HG03108 (cell line): ENCODE measurements around the gene RNF126.
A peak's percentile ranks its signal among the peaks of the same experiment; 100 is the strongest.

ENCODE experiments used
- ATAC-seq: cut with Tn5 transposase; IDR thresholded peaks from one replicate; pipeline ENCODE4 v1.9.1; 2021; ENCODE audit warnings: moderate library complexity; ENCODE audit not compliant: unreplicated experiment

RNF126 gene

DNA sequence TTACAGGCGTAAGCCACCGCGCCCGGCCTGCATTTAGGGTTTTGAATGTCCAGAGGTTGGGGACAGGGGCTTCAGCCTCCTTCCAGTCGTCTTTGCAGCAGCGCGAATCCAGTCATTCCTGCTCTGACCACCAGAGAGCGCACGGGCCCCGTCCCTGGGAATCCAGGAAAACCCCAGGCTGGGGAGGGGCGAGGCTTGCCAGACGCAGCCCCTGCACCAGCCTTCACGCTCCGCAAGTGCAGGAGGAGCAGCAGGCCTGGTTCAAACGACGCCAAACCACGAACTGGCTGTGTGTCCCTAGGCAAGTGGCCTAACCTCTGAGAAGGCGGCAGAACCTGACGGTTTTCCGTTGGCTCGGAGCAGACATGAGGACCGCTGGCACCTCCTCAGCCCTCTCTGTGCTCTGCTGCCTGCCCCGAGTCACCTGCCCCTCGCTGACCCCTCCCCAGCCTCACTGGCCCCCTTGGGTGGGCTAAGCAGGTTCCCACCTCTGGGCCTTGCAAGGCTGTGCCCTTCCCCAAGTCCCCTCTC is 2.0 kb upstream of the RNF126 start:
- no peak for ATAC-seq

DNA sequence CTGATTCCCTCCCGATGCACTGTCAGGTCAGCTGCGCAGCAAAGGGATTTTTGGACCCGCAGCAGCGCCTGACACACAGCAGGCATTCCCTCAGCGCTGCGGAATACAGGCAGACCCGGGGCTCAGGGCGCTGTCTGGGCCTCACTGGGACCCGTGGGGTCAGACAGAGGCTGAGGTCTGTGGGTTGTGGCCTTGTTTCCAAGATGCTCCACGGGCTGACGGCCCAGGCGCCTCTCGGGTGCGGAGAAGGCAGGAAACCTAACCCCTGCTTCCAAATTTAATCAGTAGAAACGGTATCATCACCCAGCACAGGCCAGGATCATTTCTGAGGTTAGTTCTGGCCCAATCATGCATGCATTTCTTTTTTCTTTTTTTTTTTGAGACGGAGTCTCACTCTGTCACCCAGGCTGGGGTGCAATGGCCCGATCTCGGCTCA is 686 bp upstream of the RNF126 start:
- ATAC-seq = no peak

DNA sequence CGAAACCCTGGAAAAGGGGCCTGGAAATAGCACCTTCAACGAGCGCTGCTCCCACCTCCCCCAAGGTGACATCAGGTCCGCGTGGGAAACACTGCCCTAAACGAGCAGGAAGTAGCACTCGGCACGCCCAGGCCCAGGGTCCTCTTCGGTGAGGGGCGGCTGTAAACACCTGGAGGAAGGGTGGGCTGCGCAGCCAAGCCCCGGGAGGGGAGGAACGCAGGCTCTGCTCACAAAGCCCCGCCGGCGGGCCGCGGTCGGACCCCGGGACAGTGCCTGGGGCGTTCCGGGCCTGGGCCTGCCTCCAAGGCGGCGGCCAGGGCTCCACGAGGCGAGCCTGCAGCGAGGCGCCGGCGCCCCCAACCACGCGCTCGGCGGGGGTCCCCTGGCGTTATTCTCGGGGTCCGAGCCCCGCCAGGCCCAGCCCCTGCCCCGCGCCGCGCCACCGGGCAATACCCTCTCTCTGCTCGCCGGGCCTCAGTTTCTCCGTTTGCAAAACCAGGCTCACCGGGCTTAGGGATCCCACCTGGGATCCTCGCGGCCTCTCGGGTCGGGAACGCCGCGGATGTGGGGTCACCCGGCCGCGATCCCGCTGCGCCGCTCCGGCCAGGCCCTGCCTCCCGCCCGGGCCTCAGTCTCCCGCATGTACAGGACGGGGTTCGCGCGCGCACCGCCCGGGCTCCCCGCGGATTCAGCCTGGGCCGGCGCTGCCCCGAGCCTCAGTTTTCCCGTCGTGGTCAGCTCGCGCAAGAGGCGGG is 630 bp downstream of the RNF126 start:
- ATAC-seq = peak; percentile 2

DNA sequence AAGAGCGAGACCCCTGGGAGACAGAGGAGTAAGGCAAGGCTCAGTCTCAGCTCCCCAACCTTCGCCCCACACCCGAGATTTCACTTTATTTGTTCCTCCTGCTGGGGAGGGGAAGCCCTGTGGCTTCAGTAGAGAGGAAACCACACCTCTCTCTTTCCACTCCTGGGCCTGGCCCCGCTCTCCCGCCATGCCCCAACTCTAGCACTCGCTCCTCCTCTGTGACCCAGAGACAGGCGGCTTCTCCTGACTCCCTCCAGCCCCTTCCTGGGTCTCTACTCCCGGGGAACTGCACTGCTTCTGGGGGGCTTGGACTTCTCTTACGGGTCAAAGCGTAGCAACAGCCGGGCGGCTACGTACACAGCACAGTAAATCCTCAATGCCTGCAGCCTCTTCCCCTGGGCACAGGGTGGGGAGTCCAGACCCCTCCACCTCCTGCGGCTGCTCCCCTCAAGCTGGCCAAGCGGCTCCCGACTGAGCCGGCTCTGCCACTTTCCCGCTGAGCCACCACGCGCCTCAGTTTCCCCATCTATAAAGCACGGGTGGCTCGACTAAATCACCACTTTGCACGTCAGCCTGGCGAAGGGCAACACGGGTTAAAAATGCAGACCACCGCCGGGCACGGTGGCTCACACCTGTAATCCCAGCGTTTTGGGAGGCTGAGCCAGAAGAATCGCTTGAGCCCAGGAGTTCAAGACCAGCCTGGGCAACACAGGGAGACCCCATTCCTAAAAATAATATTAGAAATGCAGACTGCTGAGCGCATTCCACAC is 1.4 kb downstream of the RNF126 start:
- no peak for ATAC-seq

DNA sequence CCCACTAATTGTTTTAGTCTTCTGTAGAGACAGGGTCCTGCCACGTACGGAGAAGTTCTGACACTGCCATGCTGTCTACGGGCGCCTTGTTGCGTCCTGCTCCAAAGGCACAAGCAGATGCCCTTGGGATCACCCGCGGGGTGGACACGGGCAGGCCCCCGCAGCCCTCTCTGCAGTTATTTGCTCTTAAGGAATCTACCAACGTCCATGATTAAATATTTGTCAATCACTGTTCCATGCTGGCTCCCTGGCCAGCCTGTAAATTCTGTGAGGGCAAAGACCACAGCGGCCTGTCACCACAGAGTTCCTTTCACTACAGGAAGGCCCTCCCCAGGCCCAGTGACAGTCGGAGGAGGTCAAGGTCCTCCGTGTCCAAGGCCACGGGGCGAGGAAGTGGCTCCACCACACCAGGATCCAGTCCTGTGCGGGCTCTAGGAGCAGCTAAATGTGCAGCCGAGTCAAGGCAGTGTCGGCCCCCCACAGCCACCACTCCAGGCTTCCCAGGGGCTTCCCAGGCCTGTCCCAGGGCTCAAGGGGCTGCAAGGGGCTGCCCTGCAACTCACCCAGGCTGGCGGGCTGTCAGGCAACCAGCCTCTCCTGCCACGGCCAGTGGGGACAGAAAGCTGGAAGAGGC is 2.1 kb downstream of the RNF126 start:
- no peak for ATAC-seq

DNA sequence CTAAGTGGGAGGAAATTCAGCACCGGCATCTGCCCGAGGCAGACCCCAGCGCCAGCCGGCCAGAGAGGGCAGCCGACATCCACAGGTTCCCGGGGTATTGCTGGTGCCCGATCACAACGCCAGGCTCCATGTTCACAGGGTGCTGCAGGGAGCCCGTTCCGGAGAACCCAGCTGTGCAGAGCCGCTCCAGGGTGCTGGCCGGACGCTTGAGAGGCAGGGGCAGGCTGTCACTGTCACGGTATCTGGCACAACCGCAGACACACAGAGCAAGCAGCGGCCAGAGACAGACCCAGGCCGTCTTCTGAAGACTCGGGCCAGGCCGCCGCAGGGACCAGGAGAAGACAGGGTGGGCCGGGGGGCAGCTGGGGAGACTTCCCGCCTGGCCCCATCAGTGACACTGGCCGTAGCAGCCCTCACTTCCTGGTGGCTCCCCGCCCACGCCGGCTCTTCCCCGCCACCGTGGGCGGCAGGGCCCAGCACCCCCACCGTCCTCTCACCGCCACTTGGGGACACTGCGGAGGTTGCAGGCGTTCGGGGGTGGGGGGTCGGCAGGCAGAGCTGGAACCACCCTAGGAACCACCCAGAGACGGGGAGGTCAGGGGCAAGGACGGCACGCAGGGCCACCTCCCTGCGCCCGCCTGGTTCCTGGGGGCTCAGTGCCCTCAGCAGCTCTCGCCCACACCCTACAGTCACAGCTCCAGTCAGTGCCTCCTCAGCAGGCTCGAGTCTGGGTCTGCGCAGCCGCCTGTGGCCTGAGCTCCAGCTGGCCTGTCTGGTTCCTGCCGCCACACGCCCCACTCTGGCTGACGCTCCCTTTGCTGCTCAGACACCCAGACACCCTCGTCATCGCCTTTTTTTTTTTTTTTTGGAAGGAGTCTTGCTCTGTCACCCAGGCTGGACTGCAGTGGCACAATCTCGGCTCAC is 3.8 kb downstream of the RNF126 start:
- no peak for ATAC-seq

DNA sequence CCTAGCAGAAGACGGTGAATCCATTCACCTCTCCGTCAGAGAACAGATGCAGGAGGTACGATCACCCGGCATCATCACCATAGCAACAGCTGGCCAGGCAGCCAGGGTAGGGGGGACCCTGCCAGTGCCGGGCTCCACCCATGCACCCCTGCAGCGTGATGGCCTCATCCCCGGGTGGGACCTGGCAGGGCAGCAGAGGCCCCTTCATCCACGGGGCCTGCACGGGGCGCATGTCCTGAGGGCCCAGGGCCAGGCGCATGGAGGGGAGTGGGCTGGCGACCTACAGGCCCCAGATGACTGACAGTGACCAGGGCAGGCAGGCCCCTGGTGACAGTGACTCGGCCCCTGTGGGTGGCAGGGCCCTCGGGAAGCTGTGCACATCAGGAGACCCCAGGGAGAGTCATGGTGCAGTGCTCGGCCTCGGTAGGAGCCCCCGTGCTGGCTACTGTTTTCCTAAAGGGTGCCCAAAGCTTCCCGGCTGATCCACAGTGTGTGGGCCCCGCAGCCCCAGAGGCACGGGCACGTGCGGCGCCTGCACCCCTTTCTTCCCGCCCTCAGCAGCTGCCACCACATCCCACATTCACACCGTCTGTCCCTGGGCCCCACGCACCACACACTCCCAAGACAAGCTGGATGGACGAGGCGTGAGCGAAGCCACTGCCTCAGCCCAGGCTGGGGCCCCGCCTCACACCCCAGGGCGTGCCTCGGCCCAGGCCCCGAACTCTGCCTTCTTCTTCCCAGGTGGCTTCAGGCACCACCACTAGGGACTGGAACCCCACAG is 4.8 kb downstream of the RNF126 start:
- ATAC-seq = no peak

DNA sequence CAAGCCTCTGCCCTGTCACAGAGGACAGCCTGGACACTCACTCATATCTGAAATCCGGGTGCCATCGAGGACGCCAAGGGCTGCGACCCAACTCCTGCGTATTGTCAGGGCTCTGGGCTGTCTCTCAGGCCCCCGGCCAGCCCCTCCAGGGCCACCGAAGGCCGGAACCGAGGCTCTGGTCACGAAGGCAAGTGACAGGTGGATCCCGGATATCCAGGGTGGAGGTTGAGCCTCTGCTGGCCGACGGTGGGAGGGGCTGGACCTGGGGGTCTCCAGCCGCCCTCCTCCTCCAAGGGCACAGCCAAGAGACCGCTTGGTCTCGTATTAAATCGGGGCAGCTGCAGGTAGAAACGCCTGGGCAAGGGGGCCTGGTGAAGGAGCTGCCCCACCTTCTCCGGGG is 5.4 kb downstream of the RNF126 start:
- no peak for ATAC-seq

DNA sequence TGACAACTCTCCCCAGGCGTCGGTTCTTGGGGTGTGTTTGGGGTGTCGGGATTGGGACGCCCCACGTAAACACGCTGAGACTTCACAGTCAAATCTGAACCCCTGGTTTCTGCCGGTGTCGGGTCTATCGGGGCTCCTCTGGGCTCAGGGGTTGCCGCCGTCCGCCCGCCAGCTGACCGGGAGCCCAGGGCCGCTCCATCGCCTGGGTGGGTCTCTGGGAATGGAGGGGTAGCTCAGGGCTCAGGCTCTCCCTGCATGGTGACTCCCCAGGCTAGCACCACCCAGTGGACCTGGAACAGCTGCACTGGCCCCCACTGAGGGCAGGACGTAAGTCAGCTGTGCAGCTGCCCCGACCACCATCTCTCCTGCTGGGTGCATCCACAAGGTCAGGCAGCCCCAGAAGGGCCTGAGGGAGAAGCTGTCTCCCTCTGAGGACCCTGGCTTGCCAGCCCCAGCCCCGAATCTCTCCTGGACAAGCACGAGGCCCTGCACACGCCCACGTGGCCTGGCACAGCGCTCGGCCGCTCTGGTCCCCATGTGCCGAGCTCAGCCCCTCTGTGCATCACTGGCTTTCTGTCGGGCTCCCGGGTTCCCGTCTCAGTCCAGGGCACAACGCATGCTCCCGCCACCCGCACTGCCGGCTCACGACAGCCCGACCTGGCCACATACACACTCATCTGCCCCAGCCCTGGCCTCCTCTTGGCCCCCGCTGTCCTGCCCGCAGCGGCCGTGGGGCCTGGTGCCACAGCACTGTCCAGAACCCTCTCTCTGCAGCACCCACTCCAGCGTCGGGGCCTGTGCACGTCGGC is 6.1 kb downstream of the RNF126 start:
- no peak for ATAC-seq

DNA sequence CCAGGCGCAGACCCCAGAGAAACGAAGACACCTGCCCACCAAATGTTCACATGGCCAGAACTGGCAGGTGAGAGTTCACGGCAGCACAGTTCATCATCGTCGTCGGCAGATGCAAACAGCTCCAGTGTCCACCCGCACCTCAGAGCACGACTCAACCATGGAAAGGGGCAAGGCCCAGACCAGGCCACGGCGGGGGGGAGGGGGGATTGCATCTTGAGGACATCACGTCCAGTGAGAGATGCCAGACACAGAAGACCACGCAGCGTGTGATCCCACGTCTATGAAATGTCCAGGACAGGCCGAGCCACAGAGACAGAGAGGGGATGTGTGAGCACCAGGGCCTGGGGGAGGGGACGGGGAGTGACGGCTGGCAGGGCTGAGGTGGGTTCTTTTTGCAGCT is 7.3 kb downstream of the RNF126 start:
- no peak for ATAC-seq

DNA sequence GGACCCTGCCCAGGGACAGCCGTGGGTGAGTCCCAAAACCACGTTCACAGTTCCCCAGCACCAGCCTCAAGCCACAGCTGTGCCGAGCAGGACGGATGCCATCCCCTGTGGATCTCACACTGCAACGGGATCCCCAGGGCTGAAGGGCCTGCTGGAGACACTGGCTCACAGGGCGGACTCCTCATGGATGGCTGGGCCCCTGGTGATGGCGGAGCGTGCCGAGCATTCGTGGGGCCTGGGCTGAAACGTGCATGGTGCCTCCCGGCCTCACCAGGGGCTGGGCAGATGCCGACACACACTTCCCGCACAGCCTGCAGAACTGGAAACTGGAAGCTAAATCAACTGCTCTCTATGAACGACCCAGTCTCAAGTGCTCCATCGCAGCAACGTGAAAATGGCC is 9.6 kb downstream of the RNF126 start:
- no peak for ATAC-seq

DNA sequence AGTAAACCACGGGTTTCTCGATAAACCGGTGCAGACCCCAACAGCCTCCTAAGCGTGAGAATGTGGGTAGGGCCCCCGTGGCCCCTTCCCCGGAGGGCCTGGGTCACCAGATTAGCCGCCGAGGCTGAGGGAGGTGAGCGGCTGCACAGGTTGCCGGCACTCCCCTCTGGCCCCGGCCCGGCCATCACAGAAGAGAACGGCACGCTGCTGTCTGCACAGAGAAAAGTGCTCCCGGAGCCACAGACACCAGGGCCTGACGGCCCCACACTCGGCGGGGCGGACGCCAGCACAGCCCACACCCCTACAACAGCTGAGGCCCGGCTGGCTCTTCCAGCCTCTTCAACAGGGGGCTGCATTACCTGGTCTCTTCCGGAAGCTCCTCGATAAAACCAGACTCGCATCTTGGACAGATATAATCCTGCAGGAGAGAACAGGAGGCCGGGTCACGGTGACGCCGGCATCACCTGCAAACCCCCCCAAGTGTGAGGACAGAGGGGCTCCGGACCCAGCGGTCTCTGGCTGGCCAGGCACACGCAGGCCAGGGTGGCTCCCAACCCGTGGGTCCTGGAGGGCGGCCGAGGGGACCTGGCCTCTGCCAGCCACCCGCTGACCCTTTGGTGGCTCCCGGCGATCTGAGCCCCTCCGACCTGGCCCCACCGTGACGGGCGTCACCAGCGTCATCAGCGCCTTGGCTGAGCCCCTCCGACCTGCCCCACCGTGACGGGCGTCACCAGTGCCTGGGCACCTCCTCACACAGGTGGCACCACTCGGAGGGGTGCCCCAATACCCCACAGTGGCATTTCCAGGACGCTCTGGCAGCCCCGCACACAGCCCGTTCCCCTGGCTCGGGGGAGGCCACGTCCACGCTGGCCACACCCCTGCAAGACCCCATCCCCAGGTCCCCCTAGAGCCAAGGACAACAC is 10.3 kb downstream of the RNF126 start:
- ATAC-seq = no peak

DNA sequence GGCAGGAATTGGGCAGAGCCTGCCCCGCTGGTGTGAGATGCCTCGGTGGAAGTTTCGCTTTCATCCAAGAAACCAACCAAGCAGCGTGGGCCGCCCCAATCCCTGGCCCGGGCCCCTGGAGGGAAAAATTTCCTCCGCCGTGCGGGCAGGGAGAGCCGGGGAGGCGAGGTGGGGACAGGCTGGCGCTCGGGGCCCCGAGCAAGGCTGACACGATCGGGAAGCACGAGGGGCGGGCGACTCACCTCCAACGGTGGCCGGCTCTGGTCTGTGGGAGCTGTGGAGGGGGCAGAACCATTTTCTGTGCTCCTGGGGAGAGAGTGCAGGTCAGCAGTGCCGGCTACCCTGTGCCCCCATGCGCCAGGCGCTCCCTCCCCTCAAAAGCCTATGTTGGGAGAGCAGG is 11.0 kb downstream of the RNF126 start:
- ATAC-seq = no peak

DNA sequence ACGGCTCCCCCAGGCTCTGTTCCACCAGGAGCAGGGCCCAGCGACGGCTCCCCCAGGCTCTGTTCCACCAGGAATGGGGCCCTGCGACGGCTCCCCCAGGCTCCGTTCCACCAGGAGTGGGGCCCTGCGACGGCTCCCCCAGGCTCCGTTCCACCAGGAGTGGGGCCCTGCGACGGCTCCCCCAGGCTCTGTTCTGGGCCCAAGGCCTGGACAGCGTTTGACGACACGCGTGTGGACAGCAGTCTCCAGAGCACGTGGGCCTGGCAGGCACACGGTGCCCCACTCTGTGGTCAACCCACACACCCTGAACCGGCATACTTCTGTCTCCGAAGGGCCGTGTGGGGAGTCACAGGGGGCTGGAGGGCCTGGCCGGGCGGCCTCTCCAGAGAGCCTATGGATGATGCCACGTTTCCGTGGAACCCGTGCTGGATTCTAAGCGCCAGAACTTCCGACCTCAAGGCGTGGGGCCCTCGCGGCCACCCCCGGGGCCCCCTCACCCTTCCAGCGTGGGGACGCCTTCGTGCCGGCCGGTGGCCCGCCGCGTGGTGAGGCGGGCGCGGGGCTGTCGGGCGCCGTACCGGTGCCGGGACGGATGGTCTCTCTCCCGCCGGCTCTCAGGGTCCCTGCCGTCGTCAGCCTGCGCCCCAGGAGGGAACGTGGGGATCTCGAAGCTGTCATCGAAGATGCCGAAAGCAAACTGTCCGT is 11.7 kb downstream of the RNF126 start:
- no peak for ATAC-seq

DNA sequence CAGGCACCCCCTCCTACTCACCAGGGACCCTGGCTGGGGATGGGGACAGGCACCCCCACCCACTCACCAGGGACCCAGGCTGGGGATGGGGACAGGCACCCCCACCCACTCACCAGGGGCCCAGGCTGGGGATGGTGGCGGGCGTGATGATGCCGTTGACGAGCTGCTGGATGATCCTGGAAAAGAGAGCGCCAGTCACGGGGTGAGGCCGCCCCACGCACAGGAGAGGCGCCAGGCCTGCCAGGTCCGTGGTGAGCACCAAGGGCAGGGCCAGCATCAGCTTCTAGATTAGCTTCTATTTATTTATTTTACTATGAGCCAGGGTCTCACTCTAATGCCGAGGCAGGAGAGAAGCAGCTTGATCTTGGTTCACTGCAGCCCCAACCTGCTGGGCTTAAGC is 12.9 kb downstream of the RNF126 start:
- no peak for ATAC-seq

DNA sequence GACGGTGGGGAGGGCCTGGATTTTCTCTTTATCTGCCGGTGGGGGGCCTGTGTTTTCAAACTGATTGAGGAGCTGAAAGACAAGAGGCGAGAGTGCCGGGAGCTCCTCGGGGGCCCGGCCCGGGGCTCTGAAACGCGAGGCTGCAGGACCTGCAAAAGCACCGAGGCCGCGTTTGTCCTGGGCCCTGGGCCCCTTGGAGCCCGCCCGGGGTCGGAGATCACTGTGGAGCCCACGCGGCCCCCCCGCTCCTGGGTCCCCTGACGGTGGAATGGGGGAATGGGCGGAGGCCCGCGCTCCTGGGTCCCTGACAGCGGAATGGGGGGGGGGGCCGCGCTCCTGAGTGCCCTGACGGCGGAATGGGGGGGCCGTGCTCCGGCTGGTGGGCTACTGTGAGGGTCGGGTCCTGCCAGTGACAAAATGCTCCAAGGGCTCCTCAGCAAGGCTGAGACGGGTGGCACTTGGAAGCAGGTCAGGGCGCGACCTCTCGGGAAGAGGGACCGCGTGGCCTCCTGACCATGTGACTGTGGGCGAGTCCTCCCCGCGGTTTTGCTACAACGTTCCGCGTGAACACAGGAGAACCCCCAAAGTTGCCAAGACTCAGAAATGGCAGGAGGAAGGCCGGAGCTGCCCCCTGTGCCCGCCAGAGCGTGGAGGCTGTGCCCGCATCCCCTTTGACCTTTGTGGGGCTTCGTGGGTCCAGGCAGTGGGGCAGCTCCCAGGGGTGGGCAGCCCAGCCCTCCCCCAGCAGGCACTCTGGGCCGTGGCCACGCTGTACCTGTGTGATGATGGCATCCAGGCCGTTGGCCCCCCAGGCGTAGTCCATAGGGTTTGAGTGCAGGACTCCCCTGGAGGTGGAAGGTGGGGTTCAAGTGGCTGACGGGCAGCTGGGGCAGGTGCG is 13.9 kb downstream of the RNF126 start:
- no peak for ATAC-seq
